Stimulated activated CD8-positive, alpha-beta memory T cell treated with anti-CD3 and anti-CD28 coated beads, Interleukin-4, amount 100 ng/mL, for 1 hour (primary cell): ENCODE measurements around the gene ZNF418.

ENCODE experiments used
- DNase-seq, 2 donors: peaks; one replicate each; pipeline ENCODE4 v3.0.0-alpha.2; 2020; ENCODE audit warnings: low read depth in 2 of 2, low spot score in 1 of 2

ZNF418 gene

GRCh38 chr19:57934820-57935665, at the start of gene ZNF418:
ZNF418 (minus strand) TSS chr19:57935402; CDS start chr19:57933822, 1,580 bp downstream.
- DNase-seq, result no peak

DNA sequence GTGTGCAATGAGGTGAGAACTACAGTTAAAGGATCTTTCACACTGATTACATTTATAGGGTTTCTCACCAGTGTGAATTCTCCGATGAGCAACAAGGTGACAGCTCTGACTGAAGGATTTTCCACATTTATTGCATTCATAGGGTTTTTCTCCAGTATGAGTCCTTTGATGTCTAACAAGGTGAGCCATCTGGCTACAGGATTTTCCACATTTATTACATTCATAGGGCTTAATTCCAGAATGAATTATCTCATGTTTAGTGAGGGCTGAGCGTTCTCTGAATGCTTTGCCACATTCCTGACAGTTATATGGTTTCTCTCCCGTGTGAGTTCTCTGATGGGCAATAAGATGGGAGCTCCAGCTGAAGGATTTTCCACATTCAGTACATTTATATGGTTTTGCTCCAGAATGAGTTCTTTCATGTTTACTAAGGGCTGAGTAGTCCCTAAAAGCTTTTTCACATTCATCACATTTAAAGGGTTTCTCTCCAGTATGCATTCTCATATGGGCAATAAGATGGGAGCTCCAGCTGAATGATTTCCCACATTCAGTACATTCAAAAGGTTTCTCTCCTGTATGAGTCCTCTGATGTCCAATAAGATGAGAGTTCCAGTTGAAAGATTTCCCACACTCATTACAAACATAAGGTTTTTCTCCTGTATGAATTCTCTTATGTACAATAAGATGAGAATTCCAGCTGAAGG, 43.5 kb upstream of the ZNF418 start:
- DNase-seq, result no peak

GRCh38 chr19:57974434-57974833, 39.2 kb upstream of the ZNF418 start, which contains the start of gene C19orf18:
C19orf18 (minus strand) TSS chr19:57974534; CDS start chr19:57974432, 102 bp downstream.
- DNase-seq, result no peak

DNA sequence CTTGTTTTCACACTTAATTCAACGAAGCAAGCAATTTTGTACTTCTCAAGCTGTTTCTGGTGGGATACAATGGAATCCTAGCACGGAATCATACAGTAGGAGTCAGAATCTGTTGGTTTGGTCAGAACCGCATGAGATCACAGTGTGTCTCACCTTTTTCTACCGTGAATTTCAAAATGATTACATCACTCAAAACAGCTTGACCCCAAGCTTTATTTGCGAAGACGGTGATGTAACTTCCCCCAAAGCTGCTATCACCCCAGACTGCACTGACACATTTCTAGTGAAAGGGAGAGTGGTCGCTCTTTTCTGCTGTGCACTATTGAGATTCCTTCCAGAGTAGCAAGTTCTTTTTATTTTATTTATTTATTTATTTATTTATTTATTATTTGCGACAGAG, 29.6 kb upstream of the ZNF418 start:
- DNase-seq, result no peak

DNA sequence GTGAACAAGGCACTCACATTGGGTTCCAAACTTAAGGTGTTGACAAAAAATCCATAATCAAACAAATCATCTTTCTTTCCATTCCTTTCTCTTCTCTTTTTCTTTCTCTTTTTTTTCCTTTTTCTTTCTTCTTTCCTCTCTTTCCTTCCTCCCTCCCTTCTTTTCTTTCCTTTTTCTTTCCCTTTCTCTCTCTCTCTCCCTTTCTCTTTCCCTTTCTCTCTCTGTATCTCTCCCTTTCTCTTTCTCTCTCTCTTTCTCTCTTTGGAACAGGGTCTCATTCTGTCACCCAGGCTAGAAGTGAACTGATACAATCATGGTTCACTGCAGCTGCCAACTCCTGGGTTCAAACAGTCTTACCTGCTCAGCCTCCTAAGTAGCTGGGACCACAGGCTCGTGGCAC, 26.6 kb upstream of the ZNF418 start:
- DNase-seq, result no peak

DNA sequence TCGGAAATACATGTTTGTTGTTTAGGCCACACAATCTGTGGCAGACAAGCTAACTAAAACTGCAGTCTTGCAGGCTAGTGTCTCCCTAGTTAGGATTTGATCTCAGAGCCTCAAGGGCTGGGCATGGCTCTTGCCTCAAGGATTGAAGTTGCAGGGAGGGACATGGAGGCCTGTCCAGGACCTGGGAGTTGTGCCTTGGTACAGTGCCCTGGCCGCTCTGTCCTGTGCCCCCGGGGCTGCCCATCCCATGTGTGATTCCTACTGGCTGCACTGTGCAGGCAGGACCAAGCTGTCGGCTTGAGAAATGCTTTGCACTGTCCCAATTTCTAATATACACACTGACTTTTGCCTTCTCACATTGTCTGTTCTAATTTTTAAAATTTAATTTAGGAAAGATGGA, 19.8 kb upstream of the ZNF418 start:
- no peak for DNase-seq

DNA sequence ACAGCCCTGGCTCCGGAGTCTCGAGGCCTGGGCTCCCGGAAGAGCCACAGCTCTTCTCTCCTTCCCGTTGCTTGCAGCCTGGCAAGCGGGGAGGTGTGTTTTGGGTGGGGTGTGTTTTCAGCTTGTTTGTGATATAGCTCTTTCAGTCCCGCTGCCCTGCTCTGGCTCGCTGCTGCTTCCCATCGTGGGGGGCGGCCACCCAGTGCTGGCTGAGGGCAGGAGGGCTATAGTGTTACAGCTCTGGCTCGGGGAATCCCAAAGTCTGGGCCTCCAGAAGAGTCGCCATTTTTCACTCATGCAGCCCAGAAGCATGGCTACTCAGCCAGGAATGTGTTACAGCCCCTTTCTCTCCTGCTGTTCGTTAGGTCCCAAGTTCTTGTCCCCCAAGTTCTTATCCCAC, 14.5 kb upstream of the ZNF418 start:
- no peak for DNase-seq

DNA sequence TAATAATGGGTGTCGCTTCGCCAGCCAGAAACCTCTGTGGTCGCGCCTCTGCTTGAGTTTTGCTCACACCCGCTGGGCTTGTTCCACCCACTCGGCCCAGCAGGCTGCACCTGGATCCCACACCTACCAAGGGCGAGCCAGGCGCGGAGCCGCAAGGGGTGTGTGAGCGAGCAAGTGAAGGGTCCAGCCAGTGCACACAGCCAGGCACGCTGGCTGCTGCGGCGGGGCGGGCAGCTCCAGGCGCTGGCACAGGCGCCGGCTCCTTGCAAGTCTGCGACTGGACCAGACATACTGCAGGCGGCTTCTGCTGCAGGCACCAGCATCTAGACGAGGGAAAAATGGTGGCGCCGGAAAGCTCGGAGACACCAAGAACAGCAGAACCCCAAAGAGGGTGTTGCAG, 14.1 kb upstream of the ZNF418 start:
- DNase-seq, result no peak

- peak; percentile 71 to 75 for DNase-seq
These were observed 12.4 kb upstream of the ZNF418 start, which contains the start of gene ZNF256 for GRCh38 chr19:57947419-57948134. ZNF256 (minus strand) TSS chr19:57947706; CDS start chr19:57947474, 232 bp downstream.

GRCh38 chr19:57947088-57947418, 11.9 kb upstream of the ZNF418 start:
- DNase-seq, result no peak

DNA sequence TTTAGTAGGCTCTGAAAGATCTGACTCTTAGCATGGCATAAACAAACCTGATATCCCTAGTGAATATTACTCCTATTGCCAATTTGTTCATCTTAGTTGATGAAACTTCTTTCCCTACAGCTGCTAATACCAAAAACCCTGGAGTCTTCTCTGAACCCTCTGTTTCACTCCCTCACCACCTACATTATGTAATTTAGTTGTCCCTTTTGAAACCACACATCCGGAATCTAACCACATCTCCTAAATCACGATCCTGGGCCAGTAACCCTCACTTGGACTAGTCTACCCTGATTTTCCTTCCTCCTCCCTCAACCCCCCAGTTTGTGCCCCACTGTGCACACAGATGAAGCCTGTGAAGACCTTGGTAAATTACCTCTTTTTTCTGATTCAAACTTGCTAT, 11.1 kb upstream of the ZNF418 start:
- no peak for DNase-seq

DNA sequence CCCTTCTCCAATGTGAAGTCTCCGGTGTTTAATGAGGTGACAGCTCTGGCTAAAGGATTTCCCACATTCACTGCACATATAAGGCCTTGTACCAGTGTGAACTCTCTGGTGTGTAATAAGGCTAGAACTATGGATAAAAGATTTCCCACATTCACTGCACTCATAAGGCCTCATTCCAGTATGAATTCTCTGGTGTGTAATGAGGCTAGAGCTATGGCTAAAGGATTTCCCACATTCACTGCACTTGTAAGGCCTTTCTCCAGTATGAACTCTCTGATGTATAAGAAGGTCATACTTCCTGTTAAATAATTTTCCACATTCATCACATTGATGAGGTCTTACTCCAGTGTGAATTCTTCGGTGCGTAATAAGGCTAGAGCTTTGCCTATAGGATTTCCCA, 6.4 kb upstream of the ZNF418 start:
- DNase-seq, result no peak

DNA sequence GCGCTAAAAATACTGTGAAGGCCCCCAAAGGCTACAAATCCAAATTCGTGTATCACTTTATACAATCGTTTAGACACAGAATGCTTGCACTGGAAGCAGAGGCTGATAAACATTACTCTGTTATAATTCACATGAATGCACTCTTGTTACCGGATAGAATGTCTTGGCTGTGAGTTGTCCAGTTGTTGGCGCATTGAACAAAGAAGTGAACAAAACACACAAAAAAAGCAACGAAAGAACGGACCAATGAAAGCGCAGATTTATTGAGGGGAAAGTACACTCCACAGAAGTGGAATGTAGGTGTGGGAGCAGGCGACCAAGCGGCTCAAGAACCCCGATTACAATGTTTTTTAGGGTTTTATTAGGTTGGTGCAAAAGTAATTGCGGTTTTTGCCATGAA, 529 bp upstream of the ZNF418 start:
- DNase-seq, result no peak

DNA sequence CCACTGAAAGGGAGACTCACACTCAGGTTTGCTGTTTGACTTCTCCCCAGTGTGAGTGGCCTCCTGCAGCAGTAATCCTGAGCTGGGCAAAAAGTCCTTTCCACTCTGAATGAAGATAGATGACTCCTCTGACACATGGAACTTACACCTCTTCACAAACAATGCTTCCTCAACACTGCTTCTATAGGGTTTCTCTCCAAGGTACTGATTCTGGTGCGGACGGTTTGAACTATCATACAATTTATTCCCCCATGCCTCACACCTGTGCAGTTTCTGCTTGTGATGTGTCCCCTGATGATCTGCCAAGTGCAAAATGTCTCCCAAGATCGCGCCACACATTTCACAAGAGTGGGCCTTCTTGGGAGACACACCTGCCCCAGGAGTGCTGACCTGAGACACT, 7.6 kb downstream of the ZNF418 start:
- DNase-seq, result no peak

DNA sequence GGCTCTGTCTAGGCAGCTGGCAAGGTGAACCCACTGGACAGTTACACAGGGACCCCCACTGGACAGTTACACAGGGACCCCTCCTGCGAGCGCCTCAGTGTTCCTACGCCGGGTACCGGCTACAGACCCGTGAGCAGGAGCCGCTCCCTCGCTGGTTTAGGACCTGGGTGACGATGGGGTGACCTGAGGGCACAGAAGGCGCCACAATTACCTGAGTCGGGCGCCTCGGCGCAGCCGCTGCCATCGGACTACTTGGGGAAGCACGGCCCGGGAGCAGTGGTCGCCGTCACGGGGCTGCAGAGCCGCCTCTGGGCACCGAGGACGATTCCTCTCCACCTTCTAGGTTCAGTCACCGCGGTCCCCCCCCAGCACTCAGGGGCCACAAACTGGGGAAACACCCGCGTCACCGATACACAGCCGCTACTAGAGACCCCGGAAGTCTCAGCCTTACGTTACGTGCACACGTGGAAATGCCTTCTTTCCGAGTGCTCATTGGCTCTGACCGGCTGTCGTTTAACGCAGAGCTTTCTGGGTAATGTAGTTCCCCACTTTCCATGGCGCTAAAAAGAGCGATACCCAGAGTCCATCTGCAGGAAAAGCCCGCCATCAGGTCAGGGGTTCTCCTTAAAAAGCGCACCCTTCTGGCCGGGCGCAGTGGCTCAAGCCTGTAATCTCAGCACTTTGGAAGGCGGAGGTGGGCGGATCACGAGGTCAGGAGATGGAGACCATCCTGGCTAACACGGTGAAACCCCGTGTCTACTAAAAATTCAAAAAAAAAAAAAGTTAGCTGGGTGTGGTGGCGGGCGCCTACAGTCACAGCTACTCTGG, 18.8 kb downstream of the ZNF418 start, which contains the start of gene ZNF417:
ZNF417 (minus strand) TSS at position 425 of the 828 bp plus-strand sequence; CDS start at position 244, 181 bp downstream.
- peak; percentile 60 to 70 for DNase-seq

- no peak for DNase-seq
These were observed 20.7 kb downstream of the ZNF418 start for GRCh38 chr19:57914531-57914930.

DNA sequence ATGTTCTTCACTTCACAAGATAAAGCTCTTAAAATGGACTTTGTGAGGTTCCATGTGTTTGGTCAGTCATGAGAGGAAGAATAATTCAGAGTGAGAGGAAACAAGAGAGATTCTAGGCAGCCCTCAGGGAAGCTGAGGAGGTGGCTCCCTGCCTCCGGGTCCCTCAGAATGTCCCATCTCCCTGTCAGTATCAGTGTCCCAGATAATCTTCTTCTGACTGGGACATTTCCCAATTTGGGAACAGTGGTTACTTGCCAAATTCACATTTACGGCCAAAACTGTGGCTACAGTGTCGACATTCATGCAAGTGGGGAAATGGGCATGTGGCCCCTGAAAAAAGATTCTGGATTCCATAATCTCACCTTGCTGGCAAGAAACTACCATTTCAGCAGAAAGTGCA, 27.8 kb downstream of the ZNF418 start:
- no peak for DNase-seq

GRCh38 chr19:57905258-57905657, 29.9 kb downstream of the ZNF418 start:
- DNase-seq, result no peak

DNA sequence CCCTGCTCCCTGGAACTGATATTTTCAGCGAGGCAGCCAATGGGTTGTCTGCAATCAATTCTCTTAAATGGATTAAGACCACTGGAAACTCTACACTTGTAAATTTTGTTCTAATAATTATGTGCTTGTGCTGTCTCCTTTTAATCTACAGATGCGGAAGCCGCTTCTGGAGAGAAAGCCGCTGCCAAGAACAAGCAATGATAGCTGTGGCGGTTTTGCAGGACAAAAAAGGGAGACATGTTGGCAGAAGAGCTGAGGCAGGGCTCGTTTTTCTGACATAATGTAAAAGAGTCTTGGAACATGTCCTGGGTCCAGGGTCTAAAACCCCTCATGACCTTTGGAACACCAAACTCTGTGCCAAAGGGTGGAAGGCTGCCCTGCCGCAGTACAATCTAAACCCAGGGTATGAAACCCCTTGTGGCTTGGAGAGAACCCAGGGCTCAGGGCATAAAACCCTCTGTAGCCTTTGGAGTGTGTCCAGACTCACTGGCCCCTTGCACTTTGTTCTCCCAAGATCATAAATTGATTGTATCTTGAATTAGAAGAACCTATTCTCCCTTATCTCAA, 31.5 kb downstream of the ZNF418 start:
- DNase-seq, result no peak

GRCh38 chr19:57900311-57900710, 34.9 kb downstream of the ZNF418 start:
- DNase-seq, result no peak
